ENCODE measurements around the gene HAND1.

HAND1 gene

GRCh38 chr5:154501566-154501965, 23.5 kb upstream of the HAND1 start:
- no peak overlapping the region for H3K27ac ChIP-seq
- no peak for TF ChIP-seq CTCF (conservative IDR thresholded peaks at IDR 0.05; ENCODE audit: low read depth)
- POLR2A ChIA-PET (ENCODE audit: low non-redundant PET) = no interaction called here
- CTCF ChIA-PET = interaction anchor here (2.0 kb wide), 1 partner anchor 19 kb away, joined by 9 read pairs; no protein-coding TSS in a partner anchor
- no peak for DNase-seq (ENCODE audit: low spot score)

- ChIA-PET CTCF (interaction anchor here (0.6 to 0.8 kb wide), 2 partner anchors 22 to 241 kb away, joined by 3 to 4 read pairs; no protein-coding TSS in a partner anchor), POLR2A (ENCODE audit: low non-redundant PET) (interaction anchor here (0.6 kb wide), 1 partner anchor 22 kb away, joined by 3 read pairs; no protein-coding TSS in a partner anchor)
- H3K27ac ChIP-seq = no peak overlapping the region
- no peak for TF ChIP-seq CTCF (conservative IDR thresholded peaks at IDR 0.05; ENCODE audit: low read depth)
- no peak for DNase-seq (ENCODE audit: low spot score)
Observed at GRCh38 chr5:154498994-154499393, 21.0 kb upstream of the HAND1 start.

GRCh38 chr5:154498591-154498990, 20.6 kb upstream of the HAND1 start:
- H3K27ac ChIP-seq = no peak overlapping the region
- POLR2A ChIA-PET (ENCODE audit: low non-redundant PET) = interaction anchor here (0.6 kb wide), 1 partner anchor 22 kb away, joined by 3 read pairs; no protein-coding TSS in a partner anchor
- CTCF ChIA-PET = interaction anchor here (0.6 to 0.8 kb wide), 3 partner anchors 22 to 241 kb away, joined by 3 to 5 read pairs (median 4); no protein-coding TSS in a partner anchor
- no peak for DNase-seq (ENCODE audit: low spot score)
- no peak for TF ChIP-seq CTCF (conservative IDR thresholded peaks at IDR 0.05; ENCODE audit: low read depth)

GRCh38 chr5:154494036-154494435, 16.0 kb upstream of the HAND1 start:
- CTCF ChIA-PET = interaction anchor here (0.7 to 1.1 kb wide), 2 partner anchors 27 to 125 kb away, joined by 3 to 7 read pairs; no protein-coding TSS in a partner anchor
- POLR2A ChIA-PET (ENCODE audit: low non-redundant PET) = no interaction called here

GRCh38 chr5:154493274-154493673, 15.2 kb upstream of the HAND1 start:
- CTCF ChIA-PET = interaction anchor here (0.7 to 1.1 kb wide), 3 partner anchors 14 to 126 kb away, joined by 3 to 7 read pairs (median 5); no protein-coding TSS in a partner anchor
- POLR2A ChIA-PET (ENCODE audit: low non-redundant PET) = no interaction called here

More at GRCh38 chr5:154494036-154494435, 16.0 kb upstream of the HAND1 start:
- TF ChIP-seq CTCF (conservative IDR thresholded peaks at IDR 0.05; ENCODE audit: low read depth) = no peak
- H3K27ac ChIP-seq = no peak overlapping the region
- no peak for DNase-seq (ENCODE audit: low spot score)

GRCh38 chr5:154491941-154492340, 13.9 kb upstream of the HAND1 start:
- POLR2A ChIA-PET (ENCODE audit: low non-redundant PET) = no interaction called here

More at GRCh38 chr5:154493274-154493673, 15.2 kb upstream of the HAND1 start:
- H3K27ac ChIP-seq = no peak overlapping the region
- TF ChIP-seq CTCF (conservative IDR thresholded peaks at IDR 0.05; ENCODE audit: low read depth) = no peak
- no peak for DNase-seq (ENCODE audit: low spot score)

More at GRCh38 chr5:154491941-154492340, 13.9 kb upstream of the HAND1 start:
- no peak for DNase-seq (ENCODE audit: low spot score)
- no peak for TF ChIP-seq CTCF (conservative IDR thresholded peaks at IDR 0.05; ENCODE audit: low read depth)
- H3K27ac ChIP-seq = no peak overlapping the region
- CTCF ChIA-PET = no interaction called here

Measured in RWPE1 (cell line).